NT2/D1 (cell line): ENCODE measurements around the gene HSF2BP.

Source experiments
- YY1 ChIP-seq: IDR thresholded peaks from 2 replicates; pipeline ENCODE4 v1.6.1; 2011; ENCODE audit not compliant: insufficient read length, insufficient read depth
- ZNF274 ChIP-seq: IDR thresholded peaks from 2 replicates; pipeline ENCODE4 v1.6.1; 2011; ENCODE audit warnings: mild to moderate bottlenecking, low read depth, low read length

DNA sequence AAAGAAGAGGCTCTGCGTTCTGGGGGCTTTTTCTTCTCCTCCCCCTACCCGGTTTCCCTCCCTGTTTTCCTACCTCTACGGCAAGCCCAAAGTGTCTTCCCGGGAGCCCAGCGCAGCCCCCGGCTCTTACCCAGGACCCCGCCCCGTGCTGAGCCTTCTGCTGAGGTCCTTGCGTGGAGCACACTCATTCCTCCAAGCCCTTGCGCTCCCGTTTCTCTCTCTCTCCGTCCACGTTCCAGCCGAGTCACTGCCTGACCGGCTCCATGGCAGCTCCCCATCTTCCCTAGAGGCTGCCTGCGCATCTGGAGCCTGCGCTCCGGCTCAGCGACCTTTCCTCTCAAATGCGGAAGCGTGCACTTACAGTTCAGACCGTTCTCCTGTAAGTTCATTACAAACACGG, 34.7 kb upstream of the HSF2BP start:
- no peak for TF ChIP-seq ZNF274
- no peak for TF ChIP-seq YY1
